B cell (primary cell): ENCODE results near the gene DCST2. TPM values are rescaled to one million over a fixed set of nuclear protein-coding genes. Genes with fewer than 3 reads are reported as not detected.

Experiments
- ATAC-seq: fragments of 200-7000 bp; cut with Tn5 transposase; one replicate; pipeline ENCODE4 v1.10.0; 2021; ENCODE audit warnings: low read depth, mild to moderate bottlenecking, moderate number of reproducible peaks, moderate library complexity
- CTCF ChIA-PET: fragments of 350-600 bp; sonication (Branson Sonifier 250); formaldehyde crosslinking; loops from one replicate; lab custom pipeline; 2021; ENCODE audit warnings: antibody characterized with exemption, inconsistent platforms; lab: Charles Lee
- POLR2A ChIA-PET: fragments of 350-600 bp; sonication (Branson Sonifier 250); formaldehyde crosslinking; loops from one replicate; lab custom pipeline; 2021; ENCODE audit warnings: antibody characterized with exemption; lab: Charles Lee
- DNase-seq: peaks from one replicate; pipeline ENCODE4 v3.0.0; 2013
- H2AFZ ChIP-seq: 2 replicates; pipeline ENCODE4 v1.6.1; 2012; ENCODE audit warnings: mild to moderate bottlenecking, low read depth, low read length; ENCODE audit not compliant: insufficient read depth, poor library complexity, severe bottlenecking
- H3K27ac ChIP-seq, 2 donors: 1 replicate in 1 of 2; 2 replicates in 1 of 2; pipeline ENCODE4 v1.5.1; 2012 to 2013; ENCODE audit warnings: low read length in 2 of 2, mild to moderate bottlenecking in 2 of 2, moderate library complexity in 1 of 2
- H3K27me3 ChIP-seq, 4 experiments: fragments of 200-600 bp in 1 of 4; sonication (generic) in 1 of 4; replicated peaks in 1 of 4; 1 replicate in 2 of 4; 2 replicates in 2 of 4; pipeline versions ENCODE4 v1.6.1 to v1.7.0; 2013 to 2016; ENCODE audit warnings: low read length in 3 of 4, mild to moderate bottlenecking in 2 of 4, mixed read lengths in 1 of 4, moderate library complexity in 1 of 4; ENCODE audit not compliant: insufficient read depth in 4 of 4, control insufficient read depth in 3 of 4; ENCODE audit errors: control extremely low read depth in 1 of 4
- H3K36me3 ChIP-seq, 2 experiments: replicated peaks in 1 of 2; 1 replicate in 1 of 2; 2 replicates in 1 of 2; pipeline versions ENCODE4 v1.6.1 to v1.7.1; 2013; ENCODE audit warnings: low read length in 1 of 2; ENCODE audit not compliant: insufficient read depth in 2 of 2, control insufficient read depth in 1 of 2; ENCODE audit errors: control extremely low read depth in 1 of 2, extremely low read depth in 1 of 2
- H3K4me1 ChIP-seq, 2 donors: fragments of 200-600 bp in 1 of 2; sonication (generic) in 1 of 2; 1 replicate in 1 of 2; 2 replicates in 1 of 2; pipeline versions ENCODE4 v1.5.1 to v1.6.1; 2013 to 2017; ENCODE audit warnings: low read length in 2 of 2; ENCODE audit not compliant: control insufficient read depth in 2 of 2, insufficient read depth in 2 of 2
- H3K4me2 ChIP-seq: replicated peaks from 2 replicates; pipeline ENCODE3; 2012; ENCODE audit warnings: mild to moderate bottlenecking, low read depth, low read length; ENCODE audit not compliant: poor library complexity, severe bottlenecking
- H3K4me3 ChIP-seq, 5 experiments: fragments of 200-600 bp in 1 of 5; sonication (generic) in 1 of 5; 1 replicate in 3 of 5; 2 replicates in 2 of 5; pipeline versions ENCODE4 v1.5.1 to v1.7.0; 2011 to 2016; ENCODE audit warnings: low read length in 4 of 5, mild to moderate bottlenecking in 4 of 5, low read depth in 2 of 5, control low read depth in 1 of 5, moderate library complexity in 1 of 5; ENCODE audit not compliant: insufficient read depth in 1 of 5; ENCODE audit errors: control extremely low read depth in 1 of 5, extremely low read depth in 1 of 5
- H3K79me2 ChIP-seq: fragments of 200-600 bp; sonication (generic); one replicate; pipeline ENCODE4 v1.6.0; 2016; ENCODE audit warnings: low read length; ENCODE audit not compliant: control insufficient read depth, insufficient read depth
- H3K9ac ChIP-seq: fragments of 200-600 bp; sonication (generic); 2 replicates; pipeline ENCODE4 v1.6.1; 2017; ENCODE audit warnings: mild to moderate bottlenecking, low read length, moderate library complexity
- H3K9me3 ChIP-seq, 3 donors: one replicate each; pipeline versions ENCODE4 v1.6.1 to v1.7.1; 2013; ENCODE audit warnings: low read length in 2 of 3; ENCODE audit not compliant: control insufficient read depth in 2 of 3, insufficient read depth in 1 of 3; ENCODE audit errors: control extremely low read depth in 1 of 3
- H4K20me1 ChIP-seq: 2 replicates; pipeline ENCODE4 v1.6.0; 2012; ENCODE audit warnings: mild to moderate bottlenecking, low read length; ENCODE audit not compliant: insufficient read depth, control insufficient read depth, poor library complexity, severe bottlenecking
- H3K27ac Mint-ChIP-seq: one replicate; pipeline ENCODE4 v1.8.0; 2021; ENCODE audit warnings: mixed read lengths
- H3K27me3 Mint-ChIP-seq: one replicate; pipeline ENCODE4 v1.8.0; 2021; ENCODE audit warnings: mixed read lengths
- H3K4me1 Mint-ChIP-seq: one replicate; pipeline ENCODE4 v1.8.0; 2021; ENCODE audit warnings: mixed read lengths
- H3K4me3 Mint-ChIP-seq: one replicate; pipeline ENCODE4 v1.8.0; 2021; ENCODE audit warnings: mixed read lengths
- H3K9me3 Mint-ChIP-seq: one replicate; pipeline ENCODE4 v1.8.0; 2022; ENCODE audit warnings: mixed read lengths; ENCODE audit not compliant: insufficient read depth
- EZH2 ChIP-seq: IDR thresholded peaks from 2 replicates; pipeline ENCODE4 v1.6.1; 2012; ENCODE audit warnings: borderline replicate concordance, low read depth, mild to moderate bottlenecking, moderate library complexity, low read length; ENCODE audit not compliant: insufficient read depth, poor library complexity, severe bottlenecking
- WGBS: methylation state at CpG from one replicate; pipeline ENCODE4 v1.1.5; 2013; ENCODE audit warnings: missing lambda C conversion rate; ENCODE audit not compliant: insufficient coverage; 5-methylcytosine and 5-hydroxymethylcytosine counted together
- intact Hi-C: fragments of 100-400 bp; cut with micrococcal nuclease; formaldehyde crosslinking; loops from one replicate; pipeline ENCODE4 v1.10.0; 2022
- polyA plus RNA-seq: library from polyadenylated mRNA; depleted of rRNA; stranded (reverse); fragments of >200 nt; gene quantifications from 2 replicates; pipeline ENCODE4 v1.2.3, GENCODE V29; 2012
- total RNA-seq, 2 donors: library from RNA; stranded (reverse); fragments of 120-200 nt in 1 of 2; gene quantifications; 1 replicate in 1 of 2; 2 replicates in 1 of 2; pipeline versions ENCODE4 v1.2.3 to v1.2.4, GENCODE V29; 2013 to 2022
- TF ChIP-seq, protein P1 (sequence below): fragments of 200-600 bp; IDR thresholded peaks from one replicate; pipeline ENCODE4 v1.8.0; 2022; ENCODE audit warnings: antibody characterized with exemption, mild to moderate bottlenecking

DCST2 gene
- total and polyA plus RNA-seq, 2 donors (not counting 1 experiment from before 2014, with no cell fraction given) = 0.89 to 5.4 TPM

DNA sequence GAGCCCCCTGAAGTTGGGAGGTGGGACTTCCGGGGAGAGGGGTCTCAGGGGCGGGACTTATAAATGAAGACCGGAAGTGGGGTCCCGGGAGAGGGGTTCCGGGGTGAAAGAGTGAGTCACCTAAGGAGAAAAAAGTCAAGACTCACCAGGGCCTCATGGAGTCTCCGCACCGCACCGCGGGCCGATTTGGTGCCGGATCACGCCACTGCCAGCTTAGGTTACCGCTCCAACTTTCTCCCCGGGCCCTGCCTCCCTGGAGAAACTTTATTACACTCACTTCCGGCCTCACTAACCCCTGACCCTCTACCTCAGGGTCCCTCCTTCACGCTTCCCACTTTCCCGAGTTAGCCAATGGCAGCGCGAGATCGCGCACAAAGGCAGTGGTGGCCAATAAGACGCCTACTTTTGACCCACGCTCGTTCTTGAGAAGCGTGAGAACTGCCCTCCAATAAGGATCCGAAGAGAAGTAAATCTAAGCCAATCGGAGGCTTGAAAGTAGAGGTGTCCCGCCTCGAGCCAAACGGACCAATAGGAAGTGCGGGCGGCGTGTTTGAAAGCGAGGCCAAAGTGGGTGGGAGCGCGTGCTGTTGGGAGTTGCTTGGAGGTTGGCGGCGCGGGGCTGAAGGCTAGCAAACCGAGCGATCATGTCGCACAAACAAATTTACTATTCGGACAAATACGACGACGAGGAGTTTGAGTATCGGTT is 59.3 kb downstream of the DCST2 start, which contains the start of gene CKS1B:
CKS1B (plus strand) TSS at position 580 of the 706 bp plus-strand sequence; CDS start at position 645, 65 bp downstream.
- Histone ChIP-seq H3K9me3 (no peaks in the 10 kb centered on the region), H4K20me1 (peaks cover 38% of the 10 kb centered on the region), H3K36me3 (peaks cover 1 to 13% of the 10 kb centered on the region in 2 experiments), H3K27ac (peak within 1 kb of the TSS; percentile 90 to 94), H3K4me2 (peak within 1 kb of the TSS; percentile 86), H3K79me2 (peaks cover 64% of the 10 kb centered on the region), H3K4me1 (peaks cover 22 to 44% of the 10 kb centered on the region in 2 donors), H3K4me3 (peak within 1 kb of the TSS; percentile 71 to 99 (median 90)), H2AFZ (peak within 1 kb of the TSS; percentile 82), H3K9ac (peak within 1 kb of the TSS; percentile 86), H3K27me3 (no peaks in the 10 kb centered on the region)
- ATAC-seq (peak; percentile 80), DNase-seq (peak; percentile 100)
- H3K4me1 Mint-ChIP-seq = peaks cover 29% of the 10 kb centered on the region
- H3K4me3 Mint-ChIP-seq = no peak within 1 kb of the TSS
- ChIA-PET POLR2A (interaction anchor here (0.6 to 3.8 kb wide), 15 partner anchors 9 to 111 kb away, joined by 3 to 32 read pairs (median 6); partner anchors contain the start of genes FLAD1, PBXIP1, PMVK and PYGO2), CTCF (interaction anchor here (0.6 to 8.7 kb wide), 20 partner anchors 9 to 502 kb away, joined by 3 to 110 read pairs (median 4); partner anchors contain the start of genes FLAD1, KRTCAP2, PBXIP1 and PMVK)
- intact Hi-C loops = loop anchor here (1.0 to 5.0 kb wide), 4 partner anchors 19 to 198 kb away; partner anchors contain the start of genes KRTCAP2 and TRIM46
- no peaks in the 10 kb centered on the region for H3K27me3 Mint-ChIP-seq
- H3K27ac Mint-ChIP-seq = no peak within 1 kb of the TSS
- under 1% methylated on average over 41 of the region's 47 CpGs for WGBS
- TF ChIP-seq, protein P1, sequence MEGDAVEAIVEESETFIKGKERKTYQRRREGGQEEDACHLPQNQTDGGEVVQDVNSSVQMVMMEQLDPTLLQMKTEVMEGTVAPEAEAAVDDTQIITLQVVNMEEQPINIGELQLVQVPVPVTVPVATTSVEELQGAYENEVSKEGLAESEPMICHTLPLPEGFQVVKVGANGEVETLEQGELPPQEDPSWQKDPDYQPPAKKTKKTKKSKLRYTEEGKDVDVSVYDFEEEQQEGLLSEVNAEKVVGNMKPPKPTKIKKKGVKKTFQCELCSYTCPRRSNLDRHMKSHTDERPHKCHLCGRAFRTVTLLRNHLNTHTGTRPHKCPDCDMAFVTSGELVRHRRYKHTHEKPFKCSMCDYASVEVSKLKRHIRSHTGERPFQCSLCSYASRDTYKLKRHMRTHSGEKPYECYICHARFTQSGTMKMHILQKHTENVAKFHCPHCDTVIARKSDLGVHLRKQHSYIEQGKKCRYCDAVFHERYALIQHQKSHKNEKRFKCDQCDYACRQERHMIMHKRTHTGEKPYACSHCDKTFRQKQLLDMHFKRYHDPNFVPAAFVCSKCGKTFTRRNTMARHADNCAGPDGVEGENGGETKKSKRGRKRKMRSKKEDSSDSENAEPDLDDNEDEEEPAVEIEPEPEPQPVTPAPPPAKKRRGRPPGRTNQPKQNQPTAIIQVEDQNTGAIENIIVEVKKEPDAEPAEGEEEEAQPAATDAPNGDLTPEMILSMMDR = no peak
- TF ChIP-seq EZH2 = no peak
- H3K9me3 Mint-ChIP-seq = no peaks in the 10 kb centered on the region
